GM19025 (cell line): ENCODE measurements around the gene MAGEB2.
"Not testable (repeated sequence)": the region's sequence is repeated elsewhere in the genome, so short reads cannot be mapped to it uniquely, and the experiment has no call there.

ENCODE experiments used
- ATAC-seq: cut with Tn5 transposase; IDR thresholded peaks from one replicate; pipeline ENCODE4 v1.9.1; 2021; ENCODE audit warnings: mild to moderate bottlenecking, low read depth, moderate library complexity; ENCODE audit not compliant: unreplicated experiment

Gene MAGEB2

GRCh38 chrX:30215357-30215843, at the start of gene MAGEB2:
MAGEB2 (plus strand) TSS chrX:30215563; CDS start chrX:30218581, 3,018 bp downstream.
- no peak for ATAC-seq

GRCh38 chrX:30170900-30171299, 44.5 kb upstream of the MAGEB2 start:
- ATAC-seq, result no peak

- no peak for ATAC-seq
These were observed 34.0 kb upstream of the MAGEB2 start for GRCh38 chrX:30181353-30181752.

GRCh38 chrX:30183554-30183953, 31.8 kb upstream of the MAGEB2 start:
- no peak for ATAC-seq

GRCh38 chrX:30190426-30190825, 24.9 kb upstream of the MAGEB2 start:
- ATAC-seq, result no peak

GRCh38 chrX:30193910-30194309, 21.5 kb upstream of the MAGEB2 start:
- not testable (repeated sequence) for ATAC-seq

- ATAC-seq, result no peak
These were observed 19.0 kb upstream of the MAGEB2 start for GRCh38 chrX:30196322-30196721.

- no peak for ATAC-seq
These were observed 3.2 kb upstream of the MAGEB2 start for GRCh38 chrX:30212172-30212571.

- ATAC-seq, result no peak
These were observed 2.1 kb downstream of the MAGEB2 start for GRCh38 chrX:30217465-30217864.

- ATAC-seq, result no peak
These were observed 4.0 kb downstream of the MAGEB2 start for GRCh38 chrX:30219372-30219771.

GRCh38 chrX:30220661-30221060, 5.3 kb downstream of the MAGEB2 start:
- no peak for ATAC-seq

- no peak for ATAC-seq
These were observed 9.2 kb downstream of the MAGEB2 start for GRCh38 chrX:30224536-30224935.

GRCh38 chrX:30228526-30228925, 13.2 kb downstream of the MAGEB2 start:
- no peak for ATAC-seq

GRCh38 chrX:30230395-30230794, 15.0 kb downstream of the MAGEB2 start, which contains the start of gene MAGEB3:
MAGEB3 (plus strand) TSS chrX:30230657; CDS start chrX:30235925, 5,268 bp downstream.
- no peak for ATAC-seq

GRCh38 chrX:30241724-30242415, 26.5 kb downstream of the MAGEB2 start, which contains the start of gene MAGEB4:
MAGEB4 (plus strand) TSS chrX:30242000; CDS start chrX:30242136, 136 bp downstream.
- ATAC-seq, result no peak

GRCh38 chrX:30246769-30247489, 31.6 kb downstream of the MAGEB2 start, which contains the start of gene MAGEB1:
MAGEB1 (plus strand) TSS chrX:30247146; CDS start chrX:30250494, 3,348 bp downstream.
- no peak for ATAC-seq

- ATAC-seq, result peak; percentile 68
These were observed 33.5 kb downstream of the MAGEB2 start for GRCh38 chrX:30248854-30249253.

GRCh38 chrX:30253257-30253656, 37.9 kb downstream of the MAGEB2 start:
- ATAC-seq, result peak; percentile 50

- no peak for ATAC-seq
These were observed 44.6 kb downstream of the MAGEB2 start for GRCh38 chrX:30259927-30260326.

GRCh38 chrX:30261012-30261411, 45.6 kb downstream of the MAGEB2 start:
- ATAC-seq, result no peak

GRCh38 chrX:30262763-30263162, 47.4 kb downstream of the MAGEB2 start:
- no peak for ATAC-seq
